NT2/D1 (cell line): ENCODE measurements around the gene PLEKHG5.
A peak's percentile ranks its signal among the peaks of the same experiment; 100 is the strongest.

ENCODE experiments used
- DNase-seq: peaks from one replicate; pipeline ENCODE4 v3.0.0-alpha.2; 2011; ENCODE audit warnings: low read depth, low spot score
- H3K27me3 ChIP-seq: 2 replicates; pipeline ENCODE4 v1.6.0; 2011; ENCODE audit warnings: mild to moderate bottlenecking; ENCODE audit not compliant: insufficient read length, insufficient read depth
- H3K36me3 ChIP-seq: 2 replicates; pipeline ENCODE4 v1.6.1; 2011; ENCODE audit warnings: mild to moderate bottlenecking, low read length, mixed read lengths; ENCODE audit not compliant: insufficient read depth, insufficient read length
- H3K4me1 ChIP-seq: 2 replicates; pipeline ENCODE4 v1.5.1; 2011; ENCODE audit not compliant: insufficient read depth, insufficient read length
- H3K4me3 ChIP-seq: 2 replicates; pipeline ENCODE4 v1.5.1; 2011; ENCODE audit warnings: low read depth; ENCODE audit not compliant: insufficient read length
- H3K9ac ChIP-seq: 2 replicates; pipeline ENCODE4 v1.6.0; 2011; ENCODE audit warnings: low read depth; ENCODE audit not compliant: insufficient read length
- H3K9me3 ChIP-seq: 2 replicates; pipeline ENCODE4 v1.5.1; 2011; ENCODE audit warnings: mild to moderate bottlenecking, low read length; ENCODE audit not compliant: insufficient read depth
- SUZ12 ChIP-seq: IDR thresholded peaks from 2 replicates; pipeline ENCODE4 v1.6.1; 2011; ENCODE audit not compliant: insufficient read length, insufficient read depth; ENCODE audit errors: extremely low read depth
- YY1 ChIP-seq: IDR thresholded peaks from 2 replicates; pipeline ENCODE4 v1.6.1; 2011; ENCODE audit not compliant: insufficient read length, insufficient read depth
- ZNF274 ChIP-seq: IDR thresholded peaks from 2 replicates; pipeline ENCODE4 v1.6.1; 2011; ENCODE audit warnings: mild to moderate bottlenecking, low read depth, low read length

PLEKHG5 gene

GRCh38 chr1:6488602-6489382 lies 2.7 kb downstream of the PLEKHG5 start:
- Histone ChIP-seq H3K36me3 (peaks cover 5% of the 10 kb centered on the region), H3K27me3 (peaks cover 9% of the 10 kb centered on the region), H3K9ac (peak overlapping the region; percentile 68), H3K4me3 (no peak overlapping the region), H3K4me1 (peaks cover 26% of the 10 kb centered on the region), H3K9me3 (no peaks in the 10 kb centered on the region)
- DNase-seq: no peak
- TF ChIP-seq ZNF274 (no peak), YY1 (no peak), SUZ12 (no peak)

DNA sequence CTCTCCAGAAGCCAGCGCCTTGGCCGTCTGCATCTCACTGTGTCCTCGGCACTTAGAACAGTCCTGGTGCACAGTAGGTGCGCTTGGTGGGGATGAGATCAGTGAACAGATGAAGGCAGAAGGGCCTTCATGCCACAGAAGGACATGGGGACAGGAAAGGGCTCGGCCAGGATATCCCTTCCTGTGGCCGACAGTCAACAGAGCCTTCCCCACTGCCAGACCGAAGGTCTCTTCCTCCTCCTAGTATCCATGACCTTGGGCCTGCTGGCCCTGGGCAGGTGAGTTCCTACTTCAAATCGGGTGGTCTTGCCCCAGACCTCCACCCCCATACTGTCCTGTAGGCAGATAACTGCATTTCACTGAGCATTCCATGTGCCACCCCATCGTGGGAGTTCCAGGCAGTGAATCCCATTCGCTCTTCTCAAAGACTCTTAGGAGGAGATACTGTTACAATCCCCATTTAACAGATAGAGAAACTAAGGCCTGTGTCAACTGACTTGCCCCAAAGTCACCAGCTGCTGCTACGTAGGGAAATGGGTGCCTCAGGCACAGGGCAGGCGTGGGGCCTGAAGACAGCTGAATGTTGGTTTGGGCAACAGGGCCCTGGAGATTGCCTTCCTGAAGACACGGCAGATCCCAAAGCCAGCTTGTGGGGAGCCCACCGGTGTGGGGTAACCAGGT lies 3.5 kb downstream of the PLEKHG5 start:
- no peaks in the 10 kb centered on the region for H3K9me3 ChIP-seq
- H3K36me3 ChIP-seq: peaks cover 5% of the 10 kb centered on the region
- no peak overlapping the region for H3K4me3 ChIP-seq
- H3K4me1 ChIP-seq: peaks cover 26% of the 10 kb centered on the region
- DNase-seq: no peak
- no peak for TF ChIP-seq YY1
- no peak for TF ChIP-seq SUZ12
- TF ChIP-seq ZNF274: no peak
- peaks cover 9% of the 10 kb centered on the region for H3K27me3 ChIP-seq
- H3K9ac ChIP-seq: no peak overlapping the region

DNA sequence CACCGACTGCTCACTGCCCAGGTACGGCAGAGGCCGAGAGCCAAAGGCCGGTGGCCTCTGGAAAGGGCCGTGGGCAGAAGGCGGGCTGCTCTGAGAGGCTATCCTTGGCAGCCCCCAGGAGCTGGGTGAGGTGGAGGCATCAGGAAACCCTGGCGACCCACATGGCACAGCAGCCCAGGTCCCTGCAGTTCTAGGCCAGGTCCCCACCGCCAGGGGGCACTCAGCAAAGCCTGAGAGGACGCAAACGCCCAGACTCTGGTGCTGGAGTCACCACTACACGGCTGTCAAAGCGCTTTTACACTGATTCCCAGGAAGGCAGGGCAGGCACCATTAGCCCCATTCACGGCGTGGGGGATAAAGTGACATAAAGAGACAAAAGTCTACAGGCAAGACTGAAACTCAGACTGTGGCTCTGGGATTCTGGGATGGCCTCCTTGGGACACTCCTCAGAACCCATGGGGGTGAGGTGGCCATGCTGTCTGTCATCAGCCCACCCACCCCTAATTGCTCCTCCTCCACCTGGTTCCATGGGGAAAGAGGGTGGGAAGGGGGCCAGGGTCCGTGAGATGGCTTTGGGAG lies 4.9 kb downstream of the PLEKHG5 start:
- Histone ChIP-seq H3K9me3 (no peaks in the 10 kb centered on the region), H3K9ac (peak overlapping the region; percentile 21), H3K27me3 (peaks cover 9% of the 10 kb centered on the region), H3K4me3 (no peak overlapping the region), H3K36me3 (peaks cover 5% of the 10 kb centered on the region), H3K4me1 (peaks cover 17% of the 10 kb centered on the region)
- peak; percentile 76 for DNase-seq
- TF ChIP-seq YY1: no peak
- no peak for TF ChIP-seq ZNF274

- Histone ChIP-seq H3K36me3 (peaks cover 5% of the 10 kb centered on the region), H3K9ac (peak overlapping the region; percentile 64), H3K4me1 (peaks cover 15% of the 10 kb centered on the region), H3K4me3 (peak overlapping the region; percentile 26), H3K9me3 (no peaks in the 10 kb centered on the region), H3K27me3 (peaks cover 9% of the 10 kb centered on the region)
- DNase-seq: no peak
- TF ChIP-seq ZNF274: no peak
- TF ChIP-seq SUZ12: no peak
- TF ChIP-seq YY1: no peak
These were observed 6.0 kb downstream of the PLEKHG5 start for GRCh38 chr1:6485168-6486101.

GRCh38 chr1:6484826-6485167 lies 6.7 kb downstream of the PLEKHG5 start:
- Histone ChIP-seq H3K36me3 (peaks cover 5% of the 10 kb centered on the region), H3K27me3 (peaks cover 9% of the 10 kb centered on the region), H3K9ac (peak overlapping the region; percentile 64), H3K4me1 (peaks cover 15% of the 10 kb centered on the region), H3K4me3 (peak overlapping the region; percentile 26), H3K9me3 (no peaks in the 10 kb centered on the region)
- no peak for TF ChIP-seq YY1
- no peak for TF ChIP-seq SUZ12
- TF ChIP-seq ZNF274: no peak
- DNase-seq: no peak

DNA sequence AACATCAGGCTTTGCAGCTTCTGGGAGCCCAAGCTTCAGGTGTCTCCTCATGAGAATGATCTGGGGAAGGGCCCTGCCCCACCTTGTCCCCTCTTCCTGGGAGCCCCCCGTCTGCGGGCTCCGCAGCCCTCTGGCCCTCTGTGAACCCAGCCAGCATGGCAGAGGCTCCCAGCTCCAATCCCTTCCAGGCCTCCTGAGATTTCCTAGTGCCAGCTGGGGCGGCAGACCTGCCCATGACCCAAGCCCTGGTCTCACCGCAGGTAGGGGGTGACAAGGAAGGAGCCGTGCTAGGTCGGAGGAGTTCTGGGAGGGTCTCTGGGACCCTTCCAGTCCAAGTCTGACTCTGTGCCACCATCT lies 7.7 kb downstream of the PLEKHG5 start:
- DNase-seq: no peak
- peaks cover 5% of the 10 kb centered on the region for H3K4me1 ChIP-seq
- no peaks in the 10 kb centered on the region for H3K9me3 ChIP-seq
- H3K9ac ChIP-seq: no peak overlapping the region
- H3K27me3 ChIP-seq: peaks cover 9% of the 10 kb centered on the region
- peaks cover 5% of the 10 kb centered on the region for H3K36me3 ChIP-seq
- TF ChIP-seq YY1: no peak
- no peak for TF ChIP-seq SUZ12
- H3K4me3 ChIP-seq: no peak overlapping the region
